Body of pancreas (tissue), 4 donors: ENCODE results near the gene TNFAIP8L1. TPM values are rescaled to one million over a fixed set of nuclear protein-coding genes. Genes with fewer than 3 reads are reported as not detected.

ENCODE experiments used
- ATAC-seq: fragments of 150-250 bp; one replicate; pipeline ENCODE4 v1.9.1; 2016
- DNase-seq, 4 donors: peaks; one replicate each; pipeline ENCODE4 v3.0.0-alpha.2; 2019
- H3K27ac ChIP-seq, 4 donors: fragments of 200-600 bp; sonication (generic); 1 replicate in 3 of 4; 2 replicates in 1 of 4; pipeline versions ENCODE4 v1.5.1 to v1.6.1; 2016 to 2019; ENCODE audit warnings: mild to moderate bottlenecking in 1 of 4, mixed read lengths in 1 of 4, moderate library complexity in 1 of 4
- H3K27me3 ChIP-seq, 2 donors: fragments of 200-600 bp; sonication (generic); one replicate each; pipeline ENCODE4 v1.6.0; 2016; ENCODE audit warnings: mild to moderate bottlenecking in 1 of 2
- H3K36me3 ChIP-seq, 2 donors: fragments of 200-600 bp; sonication (generic); replicated peaks in 1 of 2; 2 replicates each; pipeline ENCODE4 v1.5.1; 2016; ENCODE audit warnings: low read depth in 2 of 2; ENCODE audit not compliant: insufficient read depth in 1 of 2
- H3K4me1 ChIP-seq: fragments of 200-600 bp; sonication (generic); one replicate; pipeline ENCODE4 v1.6.0; 2016
- H3K4me3 ChIP-seq, 2 donors: fragments of 200-600 bp; sonication (generic); 1 replicate in 1 of 2; 2 replicates in 1 of 2; pipeline ENCODE4 v1.5.1; 2016 to 2019
- H3K9me3 ChIP-seq, 3 donors: fragments of 200-600 bp; sonication (generic); 1 replicate in 2 of 3; 2 replicates in 1 of 3; pipeline ENCODE4 v1.5.1; 2016
- CTCF ChIP-seq, 7 experiments: fragments of 450-650 bp in 4 of 7; fragments of 200-600 bp in 3 of 7; sonication (generic) in 3 of 7; IDR thresholded peaks; one replicate each; pipeline ENCODE4 v1.5.1; 2016 to 2019; ENCODE audit warnings: antibody characterized with exemption in 7 of 7
- POLR2A ChIP-seq, 3 donors: fragments of 450-650 bp; IDR thresholded peaks; one replicate each; pipeline ENCODE4 v1.6.1; 2016; ENCODE audit warnings: antibody characterized with exemption in 3 of 3, mild to moderate bottlenecking in 2 of 3
- WGBS, 2 donors: methylation state at CpG; one replicate each; pipeline ENCODE4 v1.1.5; 2017; 5-methylcytosine and 5-hydroxymethylcytosine counted together
- intact Hi-C: fragments of 100-400 bp; cut with DNase I; formaldehyde crosslinking; loops from one replicate; pipeline ENCODE4 v1.15.1; 2023
- total RNA-seq, 2 donors: library from RNA; depleted of rRNA; stranded (reverse); fragments of >200 nt; gene quantifications; one replicate each; pipeline ENCODE4 v1.1.0, GENCODE V29; 2016

The TNFAIP8L1 gene
- total RNA-seq, 2 donors from 2014 or later, result 3.4 to 5.3 TPM

GRCh38 chr19:4697304-4697703 is 58.0 kb downstream of the TNFAIP8L1 start:
- no peak for ATAC-seq
- Histone ChIP-seq H3K27ac (no peak overlapping the region), H3K36me3 (peaks cover 4 to 45% of the 10 kb centered on the region in 2 donors), H3K4me3 (no peak overlapping the region), H3K4me1 (no peaks in the 10 kb centered on the region), H3K9me3 (no peaks in the 10 kb centered on the region), H3K27me3 (no peaks in the 10 kb centered on the region)
- WGBS, 2 donors, result 92 to 95% methylated on average over 14 of the region's 14 CpGs
- no peak for DNase-seq
- intact Hi-C loops, result no loop called here
- no peak for TF ChIP-seq CTCF (IDR thresholded peaks at IDR 0.05)
- no peak for TF ChIP-seq POLR2A (IDR thresholded peaks at IDR 0.05)

GRCh38 chr19:4699826-4700692 is 60.7 kb downstream of the TNFAIP8L1 start:
- WGBS, 2 donors, result 92 to 93% methylated on average over 14 to 29 of the region's 33 CpGs
- H3K27me3 ChIP-seq, result no peaks in the 10 kb centered on the region
- TF ChIP-seq POLR2A (IDR thresholded peaks at IDR 0.05) (no peak), CTCF (IDR thresholded peaks at IDR 0.05) (no peak)

DNA sequence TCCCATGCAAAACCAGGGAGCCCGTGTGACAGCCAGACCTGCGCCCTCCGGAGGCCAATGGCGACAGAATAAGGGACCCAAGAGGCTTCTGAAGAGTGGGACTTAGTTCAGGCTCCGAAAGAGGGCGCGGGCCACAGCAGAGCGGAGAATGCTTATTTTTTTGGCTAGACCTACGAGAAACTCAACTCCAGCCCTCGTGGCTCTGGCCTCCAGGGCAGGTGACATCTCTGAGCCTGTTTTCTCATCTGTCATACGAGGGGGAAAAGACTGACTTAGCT is 61.3 kb downstream of the TNFAIP8L1 start:
- H3K27me3 ChIP-seq, result no peaks in the 10 kb centered on the region
- 90 to 94% methylated on average over 11 of the region's 11 CpGs for WGBS, 2 donors
- no peak overlapping the region for H3K4me3 ChIP-seq
- TF ChIP-seq POLR2A (IDR thresholded peaks at IDR 0.05), result no peak
- no peak for TF ChIP-seq CTCF (IDR thresholded peaks at IDR 0.05)
- no peak overlapping the region for H3K27ac ChIP-seq
- H3K4me1 ChIP-seq, result peaks cover 5% of the 10 kb centered on the region
- DNase-seq (no peak), ATAC-seq (no peak)
- peaks cover 0 to 32% of the 10 kb centered on the region in 2 donors for H3K36me3 ChIP-seq
- intact Hi-C loops, result no loop called here
- no peaks in the 10 kb centered on the region for H3K9me3 ChIP-seq

More at GRCh38 chr19:4699826-4700692, 60.7 kb downstream of the TNFAIP8L1 start:
- DNase-seq (no peak), ATAC-seq (no peak)
- no peak overlapping the region for H3K4me3 ChIP-seq
- intact Hi-C loops, result no loop called here
- H3K27ac ChIP-seq, result no peak overlapping the region
- H3K4me1 ChIP-seq, result no peaks in the 10 kb centered on the region
- no peaks in the 10 kb centered on the region for H3K9me3 ChIP-seq
- H3K36me3 ChIP-seq, result peaks cover 4 to 36% of the 10 kb centered on the region in 2 donors

DNA sequence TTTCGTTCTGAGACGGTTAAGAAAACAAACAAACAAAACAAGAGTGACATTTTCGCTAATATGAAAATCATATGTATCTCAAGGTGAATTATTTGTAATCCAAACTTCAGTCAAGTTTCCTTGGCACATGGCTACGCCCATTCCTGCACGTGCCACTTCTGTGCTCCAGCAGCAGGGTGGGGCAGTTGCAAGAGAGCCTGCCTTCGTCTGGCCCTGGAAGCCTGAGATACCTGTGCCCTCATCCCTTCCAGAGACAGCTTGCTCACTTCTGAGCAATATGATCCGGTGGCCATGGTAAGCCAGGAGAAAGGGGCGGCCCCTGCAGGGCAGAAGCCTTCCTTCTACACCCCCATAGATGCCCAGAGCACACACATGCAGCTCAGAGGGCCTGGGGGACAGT is 62.2 kb downstream of the TNFAIP8L1 start:
- 90 to 97% methylated on average over 8 of the region's 8 CpGs for WGBS, 2 donors
- no peak overlapping the region for H3K27ac ChIP-seq
- ATAC-seq, result no peak
- intact Hi-C loops, result no loop called here
- no peak for DNase-seq
- TF ChIP-seq POLR2A (IDR thresholded peaks at IDR 0.05) (no peak), CTCF (IDR thresholded peaks at IDR 0.05) (no peak)
- H3K9me3 ChIP-seq, result no peaks in the 10 kb centered on the region
- H3K4me3 ChIP-seq, result no peak overlapping the region
- peaks cover 0 to 28% of the 10 kb centered on the region in 2 donors for H3K36me3 ChIP-seq
- no peaks in the 10 kb centered on the region for H3K27me3 ChIP-seq
- peaks cover 12% of the 10 kb centered on the region for H3K4me1 ChIP-seq

DNA sequence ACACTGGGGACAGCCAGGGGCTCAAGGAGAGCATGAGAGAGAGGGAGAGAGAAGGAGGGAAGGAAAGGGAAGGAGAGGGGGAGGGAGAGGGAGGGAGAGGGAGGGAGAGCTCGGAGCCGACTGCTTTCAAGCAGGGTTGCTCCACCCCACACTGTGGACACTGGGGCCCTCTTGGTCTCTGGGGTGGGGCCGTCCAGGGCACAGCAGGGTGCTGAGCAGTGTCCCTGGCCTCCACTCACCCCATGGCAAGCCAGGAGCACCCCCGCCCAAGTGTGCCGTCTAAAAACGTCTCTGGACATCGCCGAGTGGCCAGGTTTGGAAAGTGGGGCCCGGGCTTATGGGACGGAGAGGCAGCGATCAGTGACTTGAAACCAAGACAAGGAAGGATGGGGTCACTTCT is 63.4 kb downstream of the TNFAIP8L1 start:
- Histone ChIP-seq H3K36me3 (peaks cover 0 to 25% of the 10 kb centered on the region in 2 donors), H3K4me1 (peaks cover 24% of the 10 kb centered on the region), H3K4me3 (no peak overlapping the region), H3K27me3 (no peaks in the 10 kb centered on the region), H3K9me3 (no peaks in the 10 kb centered on the region), H3K27ac (no peak overlapping the region)
- no peak for ATAC-seq
- intact Hi-C loops, result no loop called here
- no peak for DNase-seq
- WGBS, 2 donors, result 92 to 96% methylated on average over 9 of the region's 11 CpGs
- TF ChIP-seq POLR2A (IDR thresholded peaks at IDR 0.05) (no peak), CTCF (IDR thresholded peaks at IDR 0.05) (no peak)
